KMS-11 (cell line): ENCODE measurements around the gene EXD1.
"Not testable (repeated sequence)": the region's sequence is repeated elsewhere in the genome, so short reads cannot be mapped to it uniquely, and the experiment has no call there.

Experiments
- H2AFZ ChIP-seq: fragments of 200-600 bp; sonication (generic); 2 replicates; pipeline ENCODE4 v1.6.1; 2016; ENCODE audit warnings: antibody characterized with exemption, mixed run types, low read depth
- H3K27ac ChIP-seq: fragments of 200-600 bp; sonication (generic); 2 replicates; pipeline ENCODE4 v1.6.1; 2016; ENCODE audit warnings: mild to moderate bottlenecking, mixed run types
- H3K27me3 ChIP-seq: fragments of 200-600 bp; sonication (generic); 2 replicates; pipeline ENCODE4 v1.6.1; 2017; ENCODE audit warnings: mild to moderate bottlenecking, low read depth, mixed run types, moderate library complexity; ENCODE audit not compliant: insufficient read depth
- H3K36me3 ChIP-seq: fragments of 200-600 bp; sonication (generic); 2 replicates; pipeline ENCODE4 v1.6.1; 2017; ENCODE audit warnings: mild to moderate bottlenecking, mixed run types; ENCODE audit not compliant: insufficient read depth
- H3K4me1 ChIP-seq: fragments of 200-600 bp; sonication (generic); 2 replicates; pipeline ENCODE4 v1.6.1; 2016; ENCODE audit warnings: mild to moderate bottlenecking, low read depth, mixed run types; ENCODE audit not compliant: poor library complexity, severe bottlenecking
- H3K4me2 ChIP-seq: fragments of 200-600 bp; sonication (generic); 2 replicates; pipeline ENCODE4 v1.7.0; 2016; ENCODE audit warnings: mild to moderate bottlenecking, mixed run types
- H3K4me3 ChIP-seq: fragments of 200-600 bp; sonication (generic); IDR thresholded peaks from 2 replicates; pipeline ENCODE4 v1.6.1; 2017; ENCODE audit warnings: low read depth, low read length, mixed read lengths; ENCODE audit not compliant: insufficient read depth
- H3K79me2 ChIP-seq: fragments of 200-600 bp; sonication (generic); 2 replicates; pipeline ENCODE4 v1.6.1; 2016; ENCODE audit warnings: low read depth, mixed run types; ENCODE audit not compliant: insufficient read depth
- H3K9ac ChIP-seq: fragments of 200-600 bp; sonication (generic); 2 replicates; pipeline ENCODE4 v1.6.1; 2016; ENCODE audit warnings: mild to moderate bottlenecking, mixed run types
- H4K20me1 ChIP-seq: fragments of 200-600 bp; sonication (generic); 2 replicates; pipeline ENCODE4 v1.6.1; 2016; ENCODE audit warnings: mild to moderate bottlenecking, mixed run types; ENCODE audit not compliant: insufficient read depth
- CTCF ChIP-seq: fragments of 200-600 bp; sonication (generic); conservative IDR thresholded peaks from 2 replicates; pipeline ENCODE4 v1.6.1; 2017; ENCODE audit warnings: low read depth, mild to moderate bottlenecking, antibody characterized with exemption, low read length, moderate library complexity, mixed read lengths

EXD1 gene

GRCh38 chr15:41139619-41140018 lies 90.9 kb downstream of the EXD1 start:
- no peak for TF ChIP-seq CTCF
- H3K4me3 ChIP-seq, result no peak overlapping the region
- no peak overlapping the region for H3K4me2 ChIP-seq
- no peak overlapping the region for H3K9ac ChIP-seq
- no peaks in the 10 kb centered on the region for H3K4me1 ChIP-seq
- H2AFZ ChIP-seq, result no peak overlapping the region
- H3K27me3 ChIP-seq, result no peaks in the 10 kb centered on the region
- no peaks in the 10 kb centered on the region for H4K20me1 ChIP-seq
- H3K36me3 ChIP-seq, result no peaks in the 10 kb centered on the region
- H3K79me2 ChIP-seq, result no peaks in the 10 kb centered on the region
- H3K27ac ChIP-seq, result no peak overlapping the region

DNA sequence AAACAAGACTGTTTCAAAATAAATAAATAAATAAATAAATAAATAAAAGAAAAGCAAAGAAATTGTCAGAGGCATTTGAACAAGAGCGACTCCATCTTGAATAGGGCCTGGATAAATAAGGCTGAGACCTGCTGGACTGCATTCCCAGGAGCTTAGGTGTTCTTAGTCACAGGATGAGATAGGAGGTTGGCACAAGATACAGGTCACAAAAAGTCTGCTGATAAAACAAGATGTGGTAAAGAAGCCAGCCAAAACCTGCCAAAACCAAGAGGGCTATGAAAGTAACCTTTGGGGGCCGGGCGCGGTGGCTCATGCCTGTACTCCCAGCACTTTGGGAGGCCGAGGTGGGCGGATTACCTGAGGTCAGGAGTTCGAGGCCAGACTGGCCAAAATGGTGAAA lies 91.4 kb downstream of the EXD1 start:
- not testable (repeated sequence) for H2AFZ ChIP-seq, H3K36me3 ChIP-seq, H3K4me1 ChIP-seq, H3K79me2 ChIP-seq, H4K20me1 ChIP-seq, H3K9ac ChIP-seq, H3K4me2 ChIP-seq, H3K27ac ChIP-seq, H3K27me3 ChIP-seq, H3K4me3 ChIP-seq

DNA sequence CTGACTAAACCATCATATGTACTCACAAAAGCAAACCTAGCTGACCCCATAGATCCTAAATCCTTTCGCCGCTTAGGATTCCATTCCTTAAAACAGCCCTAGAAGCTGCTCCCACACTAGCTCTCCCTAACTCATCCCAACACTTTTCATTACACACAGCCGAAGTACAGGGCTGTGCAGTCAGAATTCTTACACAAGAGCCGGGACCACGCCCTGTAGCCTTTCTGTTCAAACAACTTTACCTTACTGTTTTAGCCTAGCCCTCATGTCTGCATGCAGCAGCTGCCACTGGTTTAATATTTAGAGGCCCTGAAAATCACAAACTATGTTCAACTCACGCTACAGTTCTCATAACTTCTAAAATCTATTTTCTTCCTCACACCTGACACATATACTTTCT lies 95.0 kb downstream of the EXD1 start:
- H3K4me1 ChIP-seq, H3K36me3 ChIP-seq, H4K20me1 ChIP-seq, H3K4me2 ChIP-seq, H3K4me3 ChIP-seq, H2AFZ ChIP-seq, H3K27me3 ChIP-seq, H3K79me2 ChIP-seq, H3K9ac ChIP-seq, H3K27ac ChIP-seq: not testable (repeated sequence)

- Histone ChIP-seq H3K27me3 (no peaks in the 10 kb centered on the region), H3K4me2 (no peak overlapping the region), H3K4me1 (no peaks in the 10 kb centered on the region), H3K36me3 (no peaks in the 10 kb centered on the region), H3K27ac (no peak overlapping the region), H3K79me2 (no peaks in the 10 kb centered on the region), H3K9ac (no peak overlapping the region), H4K20me1 (no peaks in the 10 kb centered on the region), H2AFZ (no peak overlapping the region), H3K4me3 (no peak overlapping the region)
- TF ChIP-seq CTCF, result no peak
Measured at GRCh38 chr15:41133454-41133853, 97.1 kb downstream of the EXD1 start.
